GM19351 (cell line): ENCODE measurements around the gene CLDND2.

Experiments used
- ATAC-seq: cut with Tn5 transposase; IDR thresholded peaks from one replicate; pipeline ENCODE4 v1.9.1; 2021; ENCODE audit warnings: mild to moderate bottlenecking, moderate library complexity; ENCODE audit not compliant: unreplicated experiment

Gene CLDND2

DNA sequence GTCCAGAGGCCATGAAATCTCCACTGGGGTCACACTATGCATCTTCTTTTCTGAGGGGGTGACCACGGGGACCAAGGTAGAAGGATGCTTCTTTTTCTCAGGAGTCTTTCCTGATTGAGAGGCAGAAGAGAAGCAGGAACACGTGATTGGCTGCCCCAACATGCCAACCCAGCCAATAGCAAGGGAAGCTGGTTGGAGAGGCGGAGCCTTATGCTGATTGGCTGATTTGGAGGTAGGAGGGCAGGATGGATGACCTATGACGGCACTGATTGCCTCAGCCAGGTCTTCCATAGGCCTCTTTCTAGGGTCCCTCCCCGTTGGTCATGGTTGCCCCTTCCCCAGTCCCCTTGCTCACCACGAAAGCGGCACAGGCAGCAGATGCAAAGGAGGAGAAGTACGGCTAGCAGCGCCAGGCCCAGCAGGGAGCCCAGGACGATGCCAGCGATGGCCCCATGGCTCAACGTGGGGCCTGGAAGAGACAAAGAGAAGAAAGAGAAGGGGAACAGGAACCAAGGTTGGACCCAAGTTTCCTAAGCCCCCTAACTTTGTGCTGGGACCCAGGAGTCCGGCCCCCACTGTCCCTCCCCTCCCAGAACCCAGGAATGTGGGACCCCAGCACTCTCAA is 34.9 kb downstream of the CLDND2 start:
- no peak for ATAC-seq

DNA sequence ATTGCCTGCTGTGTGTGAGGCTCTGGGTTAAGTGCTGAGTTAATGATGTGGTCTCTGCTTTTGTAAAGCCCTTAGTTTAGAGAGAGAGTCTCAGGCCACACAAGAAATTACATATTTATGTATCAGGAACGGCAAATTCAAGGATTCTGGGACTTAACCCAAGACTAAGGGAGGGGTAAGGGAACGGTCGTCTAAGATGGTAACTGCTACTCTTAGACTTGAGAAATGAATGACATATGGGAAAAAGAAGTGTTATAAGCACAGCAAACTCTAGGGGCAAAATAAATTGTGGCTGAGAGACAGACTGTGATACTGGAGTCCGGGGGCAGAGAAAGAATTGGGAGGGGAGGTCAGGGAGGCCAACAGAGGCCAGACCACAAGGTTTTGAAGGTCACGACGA is 37.1 kb downstream of the CLDND2 start:
- no peak for ATAC-seq

DNA sequence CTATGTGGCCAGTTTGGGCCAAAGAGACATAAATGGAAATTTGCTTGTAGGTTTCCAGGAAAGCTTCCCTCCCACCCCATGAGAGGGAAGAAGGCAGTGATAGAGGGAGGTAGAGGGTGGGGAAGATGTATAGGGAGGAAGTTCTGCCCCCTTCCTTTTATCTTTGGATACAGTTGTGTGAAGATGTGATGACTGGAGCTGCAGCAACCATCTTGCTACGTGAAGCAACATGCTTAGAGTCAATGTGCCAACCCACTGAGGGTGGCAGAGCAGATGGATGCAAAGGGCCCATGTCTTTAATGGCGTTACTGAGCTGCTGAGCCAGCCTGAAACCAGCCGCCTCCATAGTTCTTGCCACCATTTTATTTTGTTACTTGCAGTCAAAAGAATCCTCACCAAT is 37.6 kb downstream of the CLDND2 start:
- ATAC-seq, result no peak

DNA sequence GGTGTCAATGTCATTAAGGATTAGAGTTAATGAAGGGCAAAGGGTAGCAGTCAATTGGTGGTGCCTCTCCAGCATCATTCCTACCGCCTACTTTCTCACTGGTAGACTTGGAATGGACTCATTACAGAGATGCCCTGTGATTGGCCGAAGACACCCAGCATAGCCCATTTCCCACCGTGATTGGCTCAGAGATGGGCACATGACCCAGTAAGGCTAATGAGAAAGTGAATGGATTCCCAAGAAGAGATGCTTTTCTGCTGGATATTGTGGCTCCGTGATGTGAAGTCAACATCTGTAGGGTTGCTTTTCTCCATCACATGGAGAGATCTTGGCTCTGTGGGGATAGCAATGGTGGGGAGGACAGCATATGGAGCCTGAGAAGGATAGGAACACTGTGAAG is 38.4 kb downstream of the CLDND2 start:
- no peak for ATAC-seq

DNA sequence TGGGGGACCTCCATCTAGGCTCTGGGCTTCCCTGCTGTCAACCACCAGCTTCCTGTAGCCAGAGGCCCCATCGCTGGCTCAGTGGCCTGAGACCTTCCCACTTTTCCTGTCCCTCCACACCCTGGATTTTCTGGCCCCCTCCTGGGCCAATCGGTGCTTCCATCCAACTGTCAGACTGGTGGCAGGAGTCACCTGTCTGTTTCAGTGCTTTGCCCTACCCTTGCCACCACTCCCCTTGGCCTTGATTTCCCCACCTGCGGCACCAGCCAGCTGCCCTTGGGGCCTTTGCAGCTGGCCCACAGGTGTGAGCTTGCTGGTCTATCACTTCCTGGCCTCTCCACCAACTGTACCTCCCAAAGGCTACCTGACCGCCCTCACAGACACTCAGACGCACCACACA is 39.4 kb downstream of the CLDND2 start:
- no peak for ATAC-seq

DNA sequence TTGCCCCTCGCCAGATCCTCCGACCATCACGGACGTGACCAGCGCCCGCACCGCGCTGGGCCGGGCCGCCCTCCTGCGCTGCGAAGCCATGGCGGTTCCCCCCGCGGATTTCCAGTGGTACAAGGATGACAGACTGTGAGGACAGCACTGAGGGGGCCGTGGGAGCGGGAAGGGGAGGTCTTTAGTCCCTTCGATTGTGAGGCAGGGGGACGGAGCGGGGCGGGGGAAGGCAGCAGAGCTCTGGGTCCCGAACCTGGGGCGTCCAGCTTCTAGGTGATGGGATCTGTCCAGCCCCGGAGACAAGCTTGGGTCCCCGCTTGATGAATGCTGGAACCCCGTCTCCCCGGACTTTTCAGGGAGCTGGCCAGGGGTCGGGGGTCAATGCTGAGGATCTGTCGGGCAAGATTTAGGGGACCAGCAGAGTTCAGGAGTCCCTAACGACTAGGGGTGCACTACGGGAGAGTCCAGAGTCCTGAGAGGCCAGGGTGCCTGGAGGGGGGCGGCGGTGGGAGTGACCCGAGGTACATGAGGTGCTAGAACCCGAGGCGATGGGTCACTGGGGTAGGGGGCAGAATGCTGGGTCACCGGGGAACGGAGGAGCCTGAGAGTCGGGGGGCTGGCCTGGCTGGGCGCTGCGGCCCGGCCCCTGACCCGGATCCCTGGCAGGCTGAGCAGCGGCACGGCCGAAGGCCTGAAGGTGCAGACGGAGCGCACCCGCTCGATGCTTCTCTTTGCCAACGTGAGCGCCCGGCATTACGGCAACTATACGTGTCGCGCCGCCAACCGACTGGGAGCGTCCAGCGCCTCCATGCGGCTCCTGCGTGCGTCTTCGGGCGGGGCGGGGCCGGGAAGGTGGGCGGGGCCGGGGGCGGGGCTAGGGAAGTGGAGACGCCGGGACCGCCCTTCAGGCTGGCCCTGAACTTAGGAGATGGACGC is 41.5 kb downstream of the CLDND2 start:
- ATAC-seq, result no peak

DNA sequence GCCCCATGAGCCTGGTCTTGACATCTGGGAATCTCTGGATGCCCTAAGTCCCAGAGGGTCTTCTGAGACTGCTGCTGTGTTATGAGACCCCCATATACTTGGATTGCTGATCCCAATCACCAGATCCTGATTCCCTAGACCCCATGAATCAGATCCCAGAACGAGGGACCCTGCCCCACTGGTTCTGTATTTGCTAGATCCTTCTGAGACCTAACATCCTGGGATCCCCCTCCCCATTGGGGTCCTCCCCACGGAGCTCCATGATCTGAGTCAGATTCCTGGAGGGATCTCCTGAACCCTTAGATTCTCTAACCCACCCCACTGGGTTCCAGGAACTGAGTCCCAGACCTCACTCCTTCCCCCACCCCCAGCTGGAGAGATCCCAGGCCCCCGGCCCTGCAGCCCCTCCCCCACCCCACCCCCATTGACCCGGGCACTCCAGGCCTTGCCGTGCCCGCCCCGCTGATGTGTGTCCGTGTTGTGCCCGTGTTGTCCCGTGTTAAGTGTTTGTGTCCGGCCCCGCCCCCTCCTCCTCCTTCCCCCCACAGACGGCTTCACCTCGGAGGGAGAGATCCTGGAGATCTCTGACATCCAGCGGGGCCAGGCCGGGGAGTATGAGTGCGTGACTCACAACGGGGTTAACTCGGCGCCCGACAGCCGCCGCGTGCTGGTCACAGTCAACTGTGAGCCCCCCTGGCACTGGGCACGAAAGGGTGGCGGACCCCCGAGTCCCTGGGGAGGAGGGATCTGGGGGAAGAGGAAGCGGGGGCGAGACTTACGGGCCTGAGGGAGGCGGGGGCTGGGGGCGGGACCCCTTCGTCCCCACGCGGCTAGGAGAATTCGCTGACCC is 42.4 kb downstream of the CLDND2 start:
- no peak for ATAC-seq

DNA sequence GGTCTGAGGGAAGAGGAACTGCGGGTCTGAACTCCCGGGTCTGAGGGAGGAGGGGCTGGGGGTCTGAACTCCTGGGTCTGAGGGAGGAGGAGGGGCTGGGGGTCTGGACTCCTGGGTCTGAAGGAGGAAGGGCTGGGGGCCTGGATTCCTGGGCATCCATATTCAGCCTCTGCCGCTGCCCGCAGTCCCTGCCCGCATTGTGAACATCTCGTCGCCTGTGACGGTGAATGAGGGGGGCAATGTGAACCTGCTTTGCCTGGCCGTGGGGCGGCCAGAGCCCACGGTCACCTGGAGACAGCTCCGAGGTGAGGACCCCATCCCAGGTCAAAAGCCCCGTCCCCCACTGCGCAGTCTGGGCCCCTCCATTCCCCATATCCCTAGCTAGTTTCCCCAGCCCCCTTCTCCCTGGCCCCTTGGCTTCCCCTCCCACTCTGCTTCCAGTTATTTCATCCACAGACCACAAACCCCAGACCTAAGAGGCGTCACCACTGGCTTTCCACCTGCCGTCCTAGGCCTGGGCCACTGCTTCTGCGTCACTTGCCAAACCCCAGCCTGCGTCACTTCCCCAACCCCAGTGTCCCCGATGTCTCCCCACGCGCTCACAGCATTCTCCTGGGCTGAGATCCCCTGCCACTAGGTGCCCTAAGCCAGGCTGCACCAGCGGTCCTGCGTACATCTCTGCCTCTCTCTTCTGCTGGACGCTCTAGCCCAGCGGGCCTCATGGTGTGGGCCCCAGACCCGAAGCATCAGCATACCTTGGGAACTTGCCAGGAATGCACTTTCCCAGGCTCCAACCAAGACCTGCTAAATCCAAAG is 43.4 kb downstream of the CLDND2 start:
- no peak for ATAC-seq

DNA sequence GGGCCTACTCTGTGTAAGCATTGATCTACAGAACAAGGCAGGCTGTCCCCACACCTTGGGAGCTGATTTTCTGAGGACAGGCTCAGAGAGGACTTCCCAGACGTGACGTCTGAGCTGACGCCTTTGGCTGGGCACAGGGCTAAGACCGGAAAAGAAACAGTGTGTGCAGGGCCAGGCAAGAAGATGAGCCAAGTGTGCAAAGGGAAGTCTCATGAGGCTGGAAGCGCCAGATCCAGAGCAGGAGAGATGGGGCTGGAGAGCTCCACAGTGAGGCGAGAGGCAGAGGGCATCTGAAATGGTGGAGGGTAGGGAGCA is 44.7 kb downstream of the CLDND2 start:
- ATAC-seq, result no peak

DNA sequence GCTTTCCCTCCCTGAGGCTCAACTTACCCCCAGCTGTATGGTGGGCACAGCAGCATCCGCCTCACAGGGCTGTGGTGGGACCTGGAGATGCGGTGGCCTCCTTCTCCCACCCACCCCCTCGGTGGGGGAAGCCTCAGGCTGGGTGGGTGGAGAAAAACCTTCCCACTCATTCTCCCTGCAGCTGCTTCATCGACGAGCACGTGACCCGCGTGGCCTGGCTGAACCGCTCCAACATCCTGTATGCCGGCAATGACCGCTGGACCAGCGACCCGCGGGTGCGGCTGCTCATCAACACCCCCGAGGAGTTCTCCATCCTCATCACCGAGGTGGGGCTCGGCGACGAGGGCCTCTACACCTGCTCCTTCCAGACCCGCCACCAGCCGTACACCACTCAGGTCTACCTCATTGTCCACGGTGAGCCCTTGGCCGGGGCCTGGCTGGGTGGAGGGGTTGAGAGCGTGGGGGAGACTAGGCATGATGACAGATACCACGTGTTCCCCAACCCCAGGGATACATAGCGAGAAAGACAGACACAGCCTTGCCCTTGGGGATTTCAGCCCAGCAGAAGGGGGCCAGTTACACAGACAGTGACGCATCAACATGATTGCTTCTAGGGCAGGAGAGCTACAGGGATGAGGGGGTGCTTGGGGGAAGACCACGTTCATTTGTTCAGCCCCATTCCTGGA is 45.2 kb downstream of the CLDND2 start:
- ATAC-seq, result no peak

DNA sequence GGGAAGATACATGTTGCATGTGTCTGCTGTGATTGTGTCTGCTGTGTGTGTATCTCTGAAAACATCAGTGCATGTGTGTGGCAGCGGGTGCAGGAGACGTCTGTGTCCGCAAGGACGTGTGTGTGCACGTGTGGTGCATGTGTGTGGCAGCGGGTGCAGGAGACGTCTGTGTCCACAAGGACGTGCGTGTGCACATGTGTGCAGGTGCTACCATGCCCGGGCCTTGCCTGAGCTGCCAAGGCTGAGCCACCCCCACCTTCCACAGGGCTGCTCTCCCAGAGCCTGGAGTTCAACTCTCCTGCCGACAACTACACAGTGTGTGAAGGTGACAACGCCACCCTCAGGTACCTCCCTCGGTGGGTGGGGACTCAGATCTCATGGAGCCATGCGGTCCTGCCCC is 47.0 kb downstream of the CLDND2 start:
- ATAC-seq, result no peak

DNA sequence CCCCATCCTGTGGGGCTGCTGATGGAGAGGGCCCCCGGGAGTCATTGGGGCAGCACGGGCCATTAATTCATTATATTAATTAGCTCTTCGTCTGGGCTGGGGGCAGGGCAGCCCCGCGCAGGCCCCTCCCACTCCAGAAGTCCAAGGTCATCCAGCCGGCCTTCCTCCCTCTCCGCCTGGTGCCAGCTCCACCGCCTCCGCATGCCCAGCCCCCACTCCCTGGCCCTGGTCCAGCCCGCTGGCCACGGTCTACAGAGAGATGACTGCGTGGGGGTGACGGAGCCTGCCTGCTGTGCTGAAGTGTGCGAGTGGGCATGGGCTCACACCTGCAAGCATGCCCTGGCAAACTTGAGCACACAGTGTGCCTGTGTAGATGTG is 48.5 kb downstream of the CLDND2 start:
- no peak for ATAC-seq

DNA sequence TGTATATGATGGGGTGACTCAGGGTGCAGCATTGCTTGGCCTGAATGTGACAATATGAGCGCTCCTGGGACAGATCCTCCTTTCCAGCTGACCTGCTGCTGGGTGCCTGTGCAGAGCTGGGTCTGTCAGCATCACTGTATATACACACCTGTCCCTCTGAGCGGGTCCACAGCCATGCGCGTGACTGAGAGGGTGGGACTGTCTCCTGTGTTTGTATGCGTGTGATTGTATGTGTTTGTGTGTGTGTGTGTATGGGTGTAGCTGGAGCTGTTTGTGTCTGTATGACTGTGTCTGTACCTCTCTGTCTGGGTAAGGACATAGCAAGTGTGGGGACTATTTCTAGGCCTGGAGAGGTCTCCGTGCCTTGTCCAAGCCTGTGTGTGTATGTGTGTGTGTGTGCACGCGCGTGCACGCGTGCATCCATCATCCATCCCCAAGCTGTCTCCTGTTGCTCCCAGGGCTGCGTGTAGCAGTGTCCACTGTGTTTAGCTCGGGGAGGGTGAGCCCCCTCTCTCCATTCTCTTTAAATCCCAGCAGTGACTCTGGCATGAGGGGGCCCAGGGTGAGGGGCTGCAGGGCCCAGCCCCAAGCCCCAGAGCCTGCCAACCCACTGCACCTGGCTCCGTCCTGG is 49.0 kb downstream of the CLDND2 start:
- no peak for ATAC-seq

DNA sequence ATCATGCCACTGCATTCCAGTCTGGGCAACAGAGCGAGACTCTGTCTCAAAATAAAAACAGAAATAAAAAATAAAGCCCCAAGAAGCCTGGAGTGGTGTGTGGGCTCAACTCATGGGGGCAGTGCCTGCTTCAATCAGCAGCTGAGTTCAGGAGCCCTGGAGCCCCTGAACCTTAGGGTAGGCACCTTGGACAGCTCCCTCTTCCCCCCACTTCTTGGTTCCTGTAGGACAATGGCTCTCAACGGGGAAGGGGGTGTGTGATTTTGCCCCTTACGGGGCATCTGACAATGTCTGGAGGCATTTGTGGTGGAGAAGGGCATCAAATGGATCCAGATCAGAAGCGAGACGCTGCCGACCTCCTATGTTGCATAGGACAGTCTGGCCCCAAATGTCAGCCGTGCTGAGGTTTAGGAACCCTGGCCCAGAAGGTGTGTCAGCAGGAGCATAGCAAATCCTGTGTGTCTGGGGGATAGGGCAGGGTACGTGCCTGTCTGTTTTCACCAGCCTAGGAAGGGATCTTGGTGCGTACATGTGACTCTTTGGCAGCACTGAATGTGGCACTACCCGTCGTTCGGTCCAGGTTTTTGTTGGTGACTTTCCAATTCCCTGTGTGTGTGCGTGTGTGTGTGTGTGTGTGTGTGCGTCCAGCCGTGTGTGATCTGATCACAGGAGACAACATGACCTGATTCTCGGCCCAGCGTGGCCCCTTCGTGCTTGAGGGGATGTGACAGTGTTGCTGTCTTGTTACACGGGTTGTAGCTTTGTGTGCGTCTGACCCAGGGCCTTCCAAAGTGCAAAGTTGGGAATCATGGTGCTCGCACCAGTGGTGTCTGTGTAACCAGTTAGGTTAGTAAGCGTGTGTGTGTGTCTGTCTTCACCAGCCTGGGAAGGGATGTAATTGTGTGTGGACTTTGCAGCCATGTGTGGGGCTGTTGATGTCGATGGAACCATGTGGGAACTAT is 49.8 kb downstream of the CLDND2 start:
- ATAC-seq, result no peak

DNA sequence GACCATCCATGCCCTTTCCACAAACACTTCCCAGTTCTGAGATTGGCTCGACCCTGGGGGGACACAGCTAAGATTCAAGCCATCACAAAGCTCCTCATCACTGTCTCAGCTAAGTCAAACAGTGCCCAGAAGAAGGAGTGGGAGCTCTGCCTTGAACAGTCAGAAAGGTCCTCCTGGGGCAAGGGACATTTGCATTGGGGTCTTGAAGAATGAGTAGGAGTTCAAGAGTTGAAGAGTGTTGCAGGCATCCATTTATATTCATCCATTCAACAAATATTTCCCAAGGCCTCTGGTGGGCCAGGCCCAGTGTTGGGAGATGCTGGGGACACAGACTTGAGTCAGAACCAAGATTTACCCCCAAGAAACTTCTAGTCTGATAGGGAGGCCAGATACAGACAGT is 50.8 kb downstream of the CLDND2 start:
- ATAC-seq, result no peak

DNA sequence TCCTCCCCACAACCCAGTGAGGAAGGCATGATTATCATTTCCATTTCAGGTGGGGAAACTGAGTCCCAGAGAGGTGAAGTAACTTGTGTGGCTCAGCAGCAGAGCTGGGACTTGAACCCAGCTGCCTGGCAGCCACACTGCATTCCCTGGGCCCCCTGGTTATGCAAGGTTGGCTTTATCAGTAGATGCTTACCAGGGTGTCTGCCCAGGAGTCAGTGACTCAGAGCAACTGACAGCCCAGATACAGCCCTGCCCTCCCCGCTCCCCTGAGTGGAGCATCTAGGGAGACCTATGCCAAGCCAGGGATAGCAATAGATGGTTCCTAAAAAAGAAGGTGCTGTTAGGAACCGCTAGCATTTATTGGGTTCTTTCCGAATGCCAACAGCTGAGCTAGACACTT is 51.4 kb downstream of the CLDND2 start:
- ATAC-seq, result no peak
